ENCODE measurements around the gene BLOC1S3. TPM values are rescaled to one million over a fixed set of nuclear protein-coding genes. Genes with fewer than 3 reads are reported as not detected.

BLOC1S3 gene
- total RNA-seq, 2 donors from 2014 or later = 10.4 to 15.9 TPM

DNA sequence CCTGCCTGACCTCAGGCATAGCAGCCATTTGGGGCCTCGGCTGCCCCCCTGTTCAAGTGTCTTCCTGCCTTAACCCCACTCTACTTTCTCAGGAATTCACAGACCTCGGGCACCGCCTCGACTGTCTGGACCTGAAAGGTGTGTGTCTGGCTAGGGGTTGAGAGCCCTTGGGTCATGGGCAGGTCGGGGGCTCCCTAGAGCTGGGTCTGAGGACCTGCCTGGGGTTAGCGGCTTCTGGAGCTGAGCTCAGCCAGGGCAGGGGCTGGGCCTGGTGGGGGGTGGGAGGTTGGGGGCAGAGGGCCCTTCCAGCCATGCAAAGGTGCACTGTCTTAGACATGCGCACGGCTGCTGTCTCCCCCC lies 38.5 kb upstream of the BLOC1S3 start:
- H3K9me3 ChIP-seq = no peaks in the 10 kb centered on the region
- no peaks in the 10 kb centered on the region for H3K36me3 ChIP-seq
- TF ChIP-seq, protein P1, sequence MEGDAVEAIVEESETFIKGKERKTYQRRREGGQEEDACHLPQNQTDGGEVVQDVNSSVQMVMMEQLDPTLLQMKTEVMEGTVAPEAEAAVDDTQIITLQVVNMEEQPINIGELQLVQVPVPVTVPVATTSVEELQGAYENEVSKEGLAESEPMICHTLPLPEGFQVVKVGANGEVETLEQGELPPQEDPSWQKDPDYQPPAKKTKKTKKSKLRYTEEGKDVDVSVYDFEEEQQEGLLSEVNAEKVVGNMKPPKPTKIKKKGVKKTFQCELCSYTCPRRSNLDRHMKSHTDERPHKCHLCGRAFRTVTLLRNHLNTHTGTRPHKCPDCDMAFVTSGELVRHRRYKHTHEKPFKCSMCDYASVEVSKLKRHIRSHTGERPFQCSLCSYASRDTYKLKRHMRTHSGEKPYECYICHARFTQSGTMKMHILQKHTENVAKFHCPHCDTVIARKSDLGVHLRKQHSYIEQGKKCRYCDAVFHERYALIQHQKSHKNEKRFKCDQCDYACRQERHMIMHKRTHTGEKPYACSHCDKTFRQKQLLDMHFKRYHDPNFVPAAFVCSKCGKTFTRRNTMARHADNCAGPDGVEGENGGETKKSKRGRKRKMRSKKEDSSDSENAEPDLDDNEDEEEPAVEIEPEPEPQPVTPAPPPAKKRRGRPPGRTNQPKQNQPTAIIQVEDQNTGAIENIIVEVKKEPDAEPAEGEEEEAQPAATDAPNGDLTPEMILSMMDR (IDR thresholded peaks at IDR 0.05) = no peak
- intact Hi-C loops (cut with DNase I) = no loop called here
- no peak overlapping the region for H3K4me3 ChIP-seq
- DNase-seq = no peak
- H3K27me3 ChIP-seq = no peaks in the 10 kb centered on the region
- no peaks in the 10 kb centered on the region for H3K4me1 ChIP-seq
- H3K9ac ChIP-seq (ENCODE audit: low read depth in 2 of 2, low read length in 2 of 2) = no peak overlapping the region
- no peak overlapping the region for H3K27ac ChIP-seq

DNA sequence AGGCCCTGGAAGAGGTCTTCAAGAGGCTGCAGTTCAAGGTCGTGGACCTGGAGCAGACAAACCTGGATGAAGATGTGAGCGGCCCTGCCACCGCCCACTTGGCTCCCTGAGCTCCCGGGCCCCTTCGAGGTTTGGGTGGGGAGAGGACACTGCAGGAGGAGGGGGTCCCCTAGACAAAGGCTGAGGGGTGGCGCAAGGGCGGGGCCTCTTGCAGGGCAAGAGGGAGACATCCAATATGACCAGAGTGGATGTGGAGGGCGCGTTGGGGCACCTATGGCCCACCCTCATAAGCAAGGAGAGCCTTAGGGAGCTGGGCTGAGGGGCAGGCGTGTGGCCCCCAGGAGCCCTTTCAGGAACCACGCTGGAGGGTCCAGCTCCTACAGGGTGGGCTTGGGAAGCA lies 38.1 kb upstream of the BLOC1S3 start:
- DNase-seq = no peak
- no peaks in the 10 kb centered on the region for H3K36me3 ChIP-seq
- TF ChIP-seq, protein P1 (IDR thresholded peaks at IDR 0.05) = no peak

DNA sequence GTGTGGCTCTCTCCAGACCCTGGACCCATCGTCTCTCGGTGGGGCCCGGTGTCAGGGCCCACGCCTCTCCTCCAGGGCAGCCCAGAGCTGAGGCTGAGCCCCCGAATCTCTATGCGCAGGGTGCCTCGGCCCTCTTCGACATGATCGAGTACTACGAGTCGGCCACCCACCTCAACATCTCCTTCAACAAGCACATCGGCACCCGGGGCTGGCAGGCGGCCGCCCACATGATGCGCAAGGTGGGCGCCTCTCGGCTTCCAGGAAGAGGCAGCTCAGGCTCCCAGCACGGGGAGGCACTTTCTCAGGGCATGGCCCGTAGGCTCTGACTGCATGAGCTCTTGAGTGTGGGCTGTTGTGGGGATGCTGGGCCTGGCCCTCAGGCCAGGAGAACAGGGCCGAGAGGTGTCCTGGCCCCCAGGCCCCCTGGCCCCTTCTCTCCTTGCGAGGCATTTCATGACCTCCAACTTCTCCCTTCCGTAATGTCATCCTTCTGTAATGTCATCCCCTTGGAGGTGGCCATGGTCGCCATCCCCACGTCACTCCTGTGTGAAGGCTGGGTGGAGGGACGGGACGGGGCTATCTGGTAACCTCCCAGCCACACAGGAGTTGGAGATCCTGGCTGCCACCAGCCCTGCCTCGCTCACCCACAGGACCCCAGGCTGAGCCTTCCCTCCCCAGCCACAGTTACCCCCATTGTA lies 37.2 kb upstream of the BLOC1S3 start:
- no peaks in the 10 kb centered on the region for H3K36me3 ChIP-seq
- intact Hi-C loops (cut with DNase I) = no loop called here
- no peak overlapping the region for H3K27ac ChIP-seq
- no peak overlapping the region for H3K4me3 ChIP-seq
- DNase-seq = no peak
- no peaks in the 10 kb centered on the region for H3K27me3 ChIP-seq
- TF ChIP-seq, protein P1 (IDR thresholded peaks at IDR 0.05) = no peak
- H3K9me3 ChIP-seq = no peaks in the 10 kb centered on the region
- no peak overlapping the region for H3K9ac ChIP-seq (ENCODE audit: low read depth in 2 of 2, low read length in 2 of 2)
- H3K4me1 ChIP-seq = no peaks in the 10 kb centered on the region

More for the DNA sequence above, 38.1 kb upstream of the BLOC1S3 start:
- Histone ChIP-seq H3K9ac (ENCODE audit: low read depth in 2 of 2, low read length in 2 of 2) (no peak overlapping the region), H3K9me3 (no peaks in the 10 kb centered on the region), H3K4me1 (no peaks in the 10 kb centered on the region), H3K27me3 (no peaks in the 10 kb centered on the region), H3K27ac (no peak overlapping the region), H3K4me3 (no peak overlapping the region)
- intact Hi-C loops (cut with DNase I) = no loop called here

DNA sequence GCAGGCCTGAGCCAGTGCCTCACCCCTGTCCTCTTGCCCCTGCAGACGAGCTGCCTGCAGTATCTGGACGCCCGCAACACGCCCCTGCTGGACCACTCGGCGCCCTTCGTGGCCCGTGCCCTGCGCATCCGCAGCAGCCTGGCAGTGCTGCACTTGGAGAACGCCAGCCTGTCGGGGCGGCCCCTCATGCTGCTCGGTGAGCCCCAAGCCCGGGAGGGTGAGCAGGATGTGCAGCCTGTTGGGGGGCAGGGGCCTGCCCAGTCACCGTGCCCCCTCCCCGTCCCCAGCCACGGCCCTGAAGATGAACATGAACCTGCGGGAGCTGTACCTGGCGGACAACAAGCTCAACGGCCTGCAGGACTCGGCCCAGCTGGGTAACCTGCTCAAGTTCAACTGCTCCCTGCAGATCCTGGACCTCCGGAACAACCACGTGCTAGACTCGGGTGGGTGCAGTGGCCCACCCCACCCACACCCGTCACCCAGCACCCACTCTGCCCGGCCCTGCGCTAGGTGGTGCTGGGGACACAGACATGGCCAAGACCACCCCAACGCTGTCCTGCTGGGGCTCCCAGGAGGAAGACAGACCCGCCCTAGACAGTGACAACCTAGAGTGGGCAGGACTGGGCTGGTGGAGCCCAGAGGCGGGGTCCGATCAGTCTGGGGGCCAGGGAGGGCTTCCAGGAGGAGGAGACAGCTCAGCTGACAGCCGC lies 36.4 kb upstream of the BLOC1S3 start:
- no peak for DNase-seq
- Histone ChIP-seq H3K27me3 (no peaks in the 10 kb centered on the region), H3K27ac (no peak overlapping the region), H3K36me3 (no peaks in the 10 kb centered on the region), H3K4me3 (no peak overlapping the region), H3K4me1 (no peaks in the 10 kb centered on the region), H3K9ac (ENCODE audit: low read depth in 2 of 2, low read length in 2 of 2) (no peak overlapping the region), H3K9me3 (no peaks in the 10 kb centered on the region)
- TF ChIP-seq, protein P1 (IDR thresholded peaks at IDR 0.05) = no peak
- intact Hi-C loops (cut with DNase I) = no loop called here

DNA sequence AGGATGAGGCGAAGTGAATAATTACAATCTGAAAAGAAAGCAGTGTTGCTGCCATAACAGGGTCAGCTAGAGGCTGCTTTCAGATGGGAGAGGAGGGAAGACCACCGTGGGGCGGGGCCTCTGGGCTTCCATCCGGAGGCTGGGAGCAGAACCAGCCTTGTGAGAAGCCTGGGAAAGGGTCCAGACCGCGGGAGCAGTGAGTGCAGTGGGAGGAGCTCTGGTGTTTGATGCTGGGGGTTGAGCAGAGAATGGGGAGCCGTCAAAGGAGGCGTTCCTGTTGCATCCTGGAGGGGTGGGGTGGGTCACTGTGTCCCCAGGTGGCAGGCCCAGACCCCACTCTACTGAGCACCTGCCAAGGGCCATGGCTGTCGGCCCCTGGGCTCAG lies 35.9 kb upstream of the BLOC1S3 start:
- Histone ChIP-seq H3K27ac (no peak overlapping the region), H3K27me3 (no peaks in the 10 kb centered on the region), H3K4me3 (no peak overlapping the region), H3K9ac (ENCODE audit: low read depth in 2 of 2, low read length in 2 of 2) (no peak overlapping the region), H3K4me1 (no peaks in the 10 kb centered on the region), H3K36me3 (no peaks in the 10 kb centered on the region), H3K9me3 (no peaks in the 10 kb centered on the region)
- no peak for DNase-seq
- TF ChIP-seq, protein P1 (IDR thresholded peaks at IDR 0.05) = no peak
- intact Hi-C loops (cut with DNase I) = no loop called here

All from colonic mucosa (tissue), 4 donors.